GM21526 (cell line): Measurements from ENCODE around the gene MNT.
"Not testable (repeated sequence)": the region's sequence is repeated elsewhere in the genome, so short reads cannot be mapped to it uniquely, and the experiment has no call there.

Experiments used
- ATAC-seq: cut with Tn5 transposase; IDR thresholded peaks from one replicate; pipeline ENCODE4 v1.9.1; 2021; ENCODE audit warnings: moderate library complexity; ENCODE audit not compliant: unreplicated experiment, low FRiP score

MNT gene, protein sequence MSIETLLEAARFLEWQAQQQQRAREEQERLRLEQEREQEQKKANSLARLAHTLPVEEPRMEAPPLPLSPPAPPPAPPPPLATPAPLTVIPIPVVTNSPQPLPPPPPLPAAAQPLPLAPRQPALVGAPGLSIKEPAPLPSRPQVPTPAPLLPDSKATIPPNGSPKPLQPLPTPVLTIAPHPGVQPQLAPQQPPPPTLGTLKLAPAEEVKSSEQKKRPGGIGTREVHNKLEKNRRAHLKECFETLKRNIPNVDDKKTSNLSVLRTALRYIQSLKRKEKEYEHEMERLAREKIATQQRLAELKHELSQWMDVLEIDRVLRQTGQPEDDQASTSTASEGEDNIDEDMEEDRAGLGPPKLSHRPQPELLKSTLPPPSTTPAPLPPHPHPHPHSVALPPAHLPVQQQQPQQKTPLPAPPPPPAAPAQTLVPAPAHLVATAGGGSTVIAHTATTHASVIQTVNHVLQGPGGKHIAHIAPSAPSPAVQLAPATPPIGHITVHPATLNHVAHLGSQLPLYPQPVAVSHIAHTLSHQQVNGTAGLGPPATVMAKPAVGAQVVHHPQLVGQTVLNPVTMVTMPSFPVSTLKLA

DNA sequence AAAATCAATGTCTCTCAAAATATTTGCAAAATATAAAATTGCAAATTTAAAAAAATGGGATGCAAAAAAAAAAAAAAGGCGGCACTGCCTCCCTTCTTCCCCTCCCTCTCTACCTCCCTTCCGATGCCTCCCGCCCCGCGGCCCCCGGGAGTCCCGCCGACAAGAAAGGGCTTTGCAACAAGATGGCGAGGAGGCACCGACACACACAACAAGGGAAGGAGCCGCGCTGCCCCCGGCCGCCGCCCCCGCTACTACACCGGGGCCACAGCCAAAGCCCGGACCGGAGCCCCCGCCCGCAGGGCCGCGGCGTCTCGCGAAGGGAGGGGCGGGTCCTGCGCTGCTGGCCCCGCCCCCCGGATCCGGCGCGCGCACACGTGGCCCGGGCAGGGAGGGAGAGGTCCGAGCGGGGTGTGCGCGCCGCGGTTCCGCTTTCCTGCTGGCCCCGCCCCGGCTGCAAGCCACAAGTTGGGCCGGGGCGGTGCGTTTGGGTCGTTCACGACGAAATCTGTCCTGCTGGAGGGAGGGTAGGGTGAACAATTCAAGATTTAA lies at the start of gene MNT:
TSS of gene MNT (minus strand) at position 184 of the 549 bp plus-strand sequence. CDS start 348 bp downstream, outside the sequence.
- peak; percentile 32 for ATAC-seq

DNA sequence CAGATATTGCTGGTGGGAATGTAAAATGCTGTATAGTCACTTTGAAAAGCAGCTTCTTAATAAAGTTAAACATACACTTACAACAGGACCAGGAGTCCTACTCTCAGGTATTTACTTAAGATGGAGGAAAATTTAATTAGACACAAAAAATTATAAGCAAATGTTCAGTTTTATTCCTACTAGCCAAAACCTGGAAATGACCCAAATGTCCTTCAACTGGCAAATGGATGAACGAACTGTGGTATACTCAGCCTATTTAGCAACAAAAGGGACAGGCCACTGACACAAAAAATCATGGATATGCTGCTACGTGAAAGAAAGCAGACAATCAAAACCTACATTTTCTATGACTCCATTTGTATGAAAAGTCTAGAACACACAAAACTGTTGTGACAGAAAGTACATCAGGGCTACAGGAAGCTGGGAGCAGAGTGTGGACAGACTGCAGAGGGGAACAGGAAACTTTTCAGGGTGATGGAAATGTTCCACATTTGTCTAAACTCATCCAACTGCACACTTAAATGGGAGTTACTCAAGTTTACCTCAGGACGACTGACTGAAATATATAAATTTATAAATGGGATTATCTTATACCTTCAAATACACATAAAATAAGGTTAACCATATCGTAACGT lies 49.3 kb upstream of the MNT start:
- no peak for ATAC-seq

DNA sequence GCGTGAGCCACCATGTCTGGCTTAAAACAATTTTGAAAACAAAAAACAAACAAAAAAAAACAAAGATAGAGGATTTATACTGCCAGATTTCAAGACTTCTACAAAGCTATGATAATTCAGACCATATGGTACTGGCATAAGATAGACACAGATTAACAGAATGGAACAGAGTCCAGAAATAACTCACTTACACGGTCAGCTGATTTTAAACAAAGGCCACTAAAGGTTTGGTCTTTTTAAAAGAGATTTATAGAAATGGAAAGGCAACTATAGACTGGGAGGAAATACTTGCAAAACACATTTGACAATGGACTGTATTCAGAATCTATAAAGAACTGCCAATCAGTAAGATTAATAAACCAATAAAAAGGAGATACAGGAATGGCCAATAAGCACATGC lies 48.6 kb upstream of the MNT start:
- ATAC-seq, result no peak

DNA sequence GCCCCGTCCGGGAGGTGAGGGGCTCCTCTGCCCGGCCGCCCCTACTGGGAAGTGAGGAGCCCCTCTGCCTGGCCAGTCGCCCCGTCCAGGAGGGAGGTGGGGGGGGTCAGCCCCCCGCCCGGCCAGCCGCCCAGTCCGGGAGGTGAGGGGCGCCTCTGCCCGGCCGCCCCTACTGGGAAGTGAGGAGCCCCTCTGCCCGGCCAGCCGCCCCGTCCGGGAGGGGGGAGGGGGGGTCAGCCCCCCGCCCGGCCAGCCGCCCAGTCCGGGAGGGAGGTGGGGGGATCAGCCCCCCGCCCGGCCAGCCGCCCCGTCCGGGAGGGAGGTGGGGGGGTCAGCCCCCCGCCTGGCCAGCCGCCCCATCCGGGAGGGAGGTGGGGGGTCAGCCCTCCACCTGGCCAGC lies 46.6 kb upstream of the MNT start:
- ATAC-seq, result not testable (repeated sequence)

DNA sequence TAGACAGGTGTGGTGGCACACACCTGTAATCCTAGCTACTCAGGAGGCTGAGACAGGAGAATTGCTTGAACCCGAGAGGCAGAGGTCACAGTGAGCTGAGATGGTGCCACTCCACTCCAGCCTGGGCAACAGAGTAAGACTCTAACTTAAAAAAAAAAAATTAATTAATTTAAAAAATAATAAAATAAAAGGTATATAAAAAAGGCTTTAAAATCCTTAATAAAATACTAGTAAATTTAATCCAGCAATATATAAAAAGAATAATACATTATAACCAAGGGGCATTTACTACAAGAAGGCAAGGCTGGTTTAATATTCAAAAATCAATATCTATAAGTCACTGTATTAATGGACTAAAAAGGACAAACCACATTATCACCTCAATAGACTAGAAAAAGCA lies 44.8 kb upstream of the MNT start:
- ATAC-seq, result no peak

DNA sequence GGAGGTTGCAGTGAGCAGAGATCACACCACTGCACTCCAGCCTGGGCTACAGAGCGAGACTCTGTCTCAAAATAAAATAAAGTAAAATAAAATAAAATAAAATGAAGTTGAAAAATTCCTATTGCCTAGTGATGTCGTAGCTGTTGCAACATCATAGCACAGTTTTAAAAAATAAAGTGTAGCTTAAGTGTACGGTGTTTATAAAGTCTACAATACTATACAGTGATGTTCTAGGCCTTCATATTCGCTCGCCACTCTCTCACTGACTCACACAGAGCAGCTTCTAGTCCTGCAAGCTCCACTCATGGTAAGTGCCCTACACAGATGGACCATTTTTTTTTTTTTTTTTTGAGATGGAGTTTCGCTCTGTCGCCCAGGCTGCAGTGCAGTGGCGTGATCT lies 43.5 kb upstream of the MNT start:
- no peak for ATAC-seq

DNA sequence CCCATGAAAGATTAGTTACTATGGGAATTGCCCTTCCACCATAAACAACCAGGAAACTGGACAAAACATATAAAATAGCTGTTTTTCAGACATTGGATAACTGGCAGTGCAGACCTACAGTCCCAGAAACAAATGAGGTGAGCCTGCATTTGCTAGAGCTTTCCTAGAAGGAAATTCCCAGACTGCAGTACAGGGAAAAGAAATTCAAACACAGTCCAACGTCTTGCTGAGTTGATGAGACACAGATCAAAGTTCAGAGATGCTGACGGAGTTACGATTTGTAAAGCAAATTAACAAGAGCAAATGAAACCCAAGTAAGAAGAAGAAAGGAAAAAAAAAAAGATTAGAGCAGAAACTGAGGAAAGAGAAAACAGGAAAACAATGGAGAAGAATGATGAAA lies 41.3 kb upstream of the MNT start:
- ATAC-seq, result no peak

DNA sequence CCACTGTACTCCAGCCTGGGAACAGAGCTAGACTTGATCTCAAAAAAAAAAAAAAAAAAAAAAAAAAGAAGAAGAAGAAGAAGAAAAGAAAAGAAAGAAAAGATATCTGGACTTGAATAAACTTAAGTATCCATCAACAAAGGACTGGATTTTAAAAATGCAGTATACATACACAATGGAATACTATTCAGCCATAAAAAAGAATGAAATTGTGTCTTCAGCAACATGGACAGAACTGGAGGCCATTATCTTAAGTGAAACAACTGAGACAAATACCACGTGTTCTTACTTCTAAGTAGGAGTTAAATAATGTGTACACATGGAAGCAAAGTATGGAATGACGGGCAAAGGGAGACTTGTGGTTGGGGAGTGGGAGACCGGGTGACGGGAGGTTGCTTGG lies 40.1 kb upstream of the MNT start:
- ATAC-seq, result no peak

DNA sequence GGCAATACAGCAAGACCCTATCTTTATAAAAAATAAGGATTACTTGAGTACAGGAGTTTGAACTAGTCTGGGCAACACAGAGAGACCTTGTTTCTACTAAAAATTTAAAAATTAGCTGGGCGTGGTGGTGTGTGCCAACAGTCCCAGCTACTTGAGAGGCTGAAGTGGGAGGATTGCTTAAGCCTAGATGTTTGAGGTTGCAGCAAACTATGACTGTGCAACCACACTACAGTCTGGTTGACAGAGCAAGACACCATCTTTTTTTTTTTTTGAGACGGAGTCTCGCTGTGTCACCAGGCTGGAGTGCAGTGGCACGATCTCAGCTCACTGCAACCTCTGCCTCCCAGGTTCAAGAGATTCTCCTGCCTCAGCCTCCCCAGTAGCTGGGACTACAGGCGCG lies 39.1 kb upstream of the MNT start:
- ATAC-seq, result not testable (repeated sequence)

DNA sequence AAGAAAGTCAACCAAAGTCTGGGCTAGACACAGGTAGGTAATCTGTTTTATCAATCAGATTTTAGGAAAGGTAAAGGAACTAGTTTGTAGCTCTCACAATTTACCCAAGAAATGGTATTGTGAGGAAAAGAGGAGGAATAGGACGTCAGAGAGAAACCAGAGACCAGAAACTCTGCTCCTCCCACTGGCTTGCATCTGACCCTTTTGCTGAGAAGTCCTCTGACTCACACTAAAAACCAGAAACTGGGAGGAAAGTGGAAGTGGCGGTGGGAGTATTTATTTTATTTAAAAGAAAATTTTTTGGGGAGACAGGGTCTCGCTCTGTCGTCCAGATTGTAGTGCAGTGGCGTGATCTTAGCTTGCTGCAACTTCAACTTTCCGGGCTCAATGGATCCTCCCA lies 38.0 kb upstream of the MNT start:
- ATAC-seq, result no peak

DNA sequence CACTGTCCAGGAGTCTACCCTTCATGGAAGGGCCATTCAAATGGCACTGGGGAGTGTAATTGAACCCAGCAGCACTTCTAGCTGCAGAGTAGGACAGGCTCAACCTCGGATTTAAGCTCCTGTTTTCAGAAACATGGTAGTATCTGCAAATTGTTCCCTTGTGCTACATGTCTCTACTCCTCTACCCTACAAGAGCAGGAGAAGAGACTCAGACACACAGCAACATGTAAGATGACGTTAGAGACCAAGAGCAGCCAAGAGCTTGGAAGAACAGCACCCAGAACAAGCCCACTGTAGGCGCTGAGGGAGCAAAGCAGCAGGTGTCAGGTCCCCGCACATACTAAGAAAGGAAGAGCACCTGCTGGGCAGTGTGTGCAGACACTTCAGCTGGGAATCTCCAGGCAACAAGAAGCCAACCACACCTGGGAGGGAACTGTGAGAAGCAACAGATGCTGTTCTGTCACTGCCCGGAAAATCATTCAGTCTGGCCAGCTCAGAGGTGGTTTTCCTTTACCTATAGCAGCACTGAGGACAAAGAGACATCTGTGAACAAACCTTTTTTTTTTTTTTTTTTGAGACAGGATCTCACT lies 35.6 kb upstream of the MNT start:
- no peak for ATAC-seq

DNA sequence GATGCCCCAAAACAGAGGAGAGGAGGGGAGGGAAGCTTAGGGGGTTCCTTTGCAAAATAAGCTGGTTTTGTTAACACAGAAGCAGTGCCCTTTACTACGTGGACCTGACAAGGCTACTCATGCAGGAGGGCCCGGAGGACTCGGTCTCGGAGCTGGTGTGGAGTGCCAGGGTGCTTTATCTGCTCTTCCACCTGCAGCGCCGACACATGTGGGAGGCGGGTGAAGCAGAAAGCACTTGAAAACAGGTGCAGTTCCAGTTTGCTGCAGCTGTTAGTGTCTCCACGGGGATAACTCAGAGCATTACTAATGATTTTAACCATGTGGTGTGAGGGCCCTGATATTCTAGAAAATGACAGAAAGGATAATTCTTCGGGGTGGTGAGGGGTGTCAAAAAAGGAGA lies 35.0 kb upstream of the MNT start:
- no peak for ATAC-seq

DNA sequence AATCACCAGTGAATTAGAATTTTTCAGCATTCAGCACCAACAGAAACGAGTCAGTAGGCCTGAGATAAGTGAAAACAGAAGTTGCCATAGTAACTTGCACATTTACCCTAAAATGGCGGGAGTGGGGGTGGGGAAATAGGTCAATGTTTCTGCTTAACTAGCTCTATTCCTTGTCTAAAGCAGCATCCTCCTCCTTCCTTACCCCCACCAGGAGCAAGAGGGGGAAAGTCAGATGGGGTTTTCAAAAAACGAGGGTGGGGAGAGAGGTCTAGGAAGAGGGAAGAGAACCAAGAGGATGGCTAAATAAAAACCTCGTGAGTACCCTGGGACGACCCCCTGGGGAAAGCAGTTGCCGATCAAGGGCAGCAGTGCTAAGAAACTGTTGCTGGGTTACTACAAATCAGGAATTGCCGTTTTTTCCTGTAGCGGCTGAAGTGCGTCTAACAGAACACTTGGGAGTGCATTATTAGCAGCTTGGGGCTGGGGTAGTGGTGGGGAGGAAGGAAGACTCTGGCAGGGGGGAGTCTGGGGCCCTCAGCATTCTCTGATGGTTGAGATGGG lies 34.4 kb upstream of the MNT start:
- ATAC-seq, result no peak

DNA sequence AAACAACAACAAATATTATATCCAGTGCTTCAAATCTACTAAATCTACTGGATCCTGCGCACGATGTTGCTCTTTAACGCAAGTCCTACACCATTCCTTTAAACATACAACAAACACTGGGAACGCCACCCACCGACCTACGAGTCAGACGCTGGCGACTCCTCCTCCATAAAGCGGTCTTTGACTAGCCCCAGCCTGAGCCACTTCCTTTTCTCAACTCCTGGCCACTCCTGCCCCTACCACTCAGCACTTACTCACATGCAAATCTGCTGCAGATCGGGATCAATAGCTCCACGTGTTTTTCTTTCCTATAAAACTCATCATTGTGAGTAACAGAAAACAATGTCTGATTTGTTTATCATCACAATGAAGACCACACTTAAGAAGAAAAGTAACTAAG lies 32.8 kb upstream of the MNT start:
- ATAC-seq, result no peak

DNA sequence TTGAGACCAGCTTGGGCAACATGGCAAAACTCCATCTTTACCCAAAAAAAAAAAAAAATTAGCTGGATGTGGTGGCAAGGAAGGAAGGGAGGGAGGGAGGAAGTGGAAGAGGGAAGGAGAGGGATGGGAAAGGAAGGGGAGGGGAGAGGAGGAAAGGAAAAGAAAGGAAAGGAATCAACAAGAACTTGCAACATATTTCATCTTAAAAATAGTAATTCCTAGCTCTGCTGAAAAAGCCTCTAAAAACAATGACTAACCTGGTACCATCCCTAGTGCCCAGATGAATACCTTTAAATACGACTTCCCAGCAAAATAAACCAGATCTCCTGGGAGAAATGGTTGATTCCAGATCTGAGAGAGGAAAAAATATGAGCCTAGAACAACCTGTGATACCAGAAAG lies 27.1 kb upstream of the MNT start:
- no peak for ATAC-seq

DNA sequence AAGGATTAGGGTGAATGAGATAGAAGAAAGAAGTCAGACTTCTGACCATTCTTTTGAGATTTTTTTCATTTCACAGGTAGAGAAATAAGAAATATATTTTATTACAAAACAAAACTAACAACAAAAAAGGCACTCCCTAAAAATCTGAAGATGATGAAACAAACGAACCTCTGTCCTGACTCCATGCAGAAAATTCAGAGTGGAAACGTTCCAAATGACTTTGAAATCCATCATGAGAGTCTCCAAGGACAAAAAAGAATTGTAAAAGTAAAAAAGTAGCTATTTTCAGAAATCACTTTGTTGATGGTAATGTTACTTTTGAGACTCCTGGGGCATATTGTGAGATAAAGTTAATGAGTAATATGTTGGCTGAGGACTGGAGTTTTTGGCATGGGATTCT lies 26.4 kb upstream of the MNT start:
- ATAC-seq, result no peak

DNA sequence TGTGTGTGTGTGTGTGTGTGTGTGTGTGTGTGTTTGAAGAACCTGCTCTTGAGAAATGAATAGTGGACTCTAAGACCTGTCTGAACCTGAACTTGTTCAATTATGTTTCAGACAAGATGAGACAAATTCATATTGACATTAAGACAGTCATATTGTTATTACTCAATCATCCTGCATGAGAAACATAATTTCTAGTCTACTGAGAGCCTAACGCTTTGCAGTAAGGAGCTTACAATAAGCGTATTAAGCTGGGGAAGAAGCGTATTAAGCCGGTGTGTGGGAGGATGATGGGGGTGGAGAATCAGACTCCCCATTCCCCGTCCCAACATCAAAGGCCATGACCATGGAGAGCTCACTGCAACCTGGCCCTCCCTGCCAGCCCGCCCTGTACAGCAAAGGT lies 22.4 kb upstream of the MNT start:
- no peak for ATAC-seq

DNA sequence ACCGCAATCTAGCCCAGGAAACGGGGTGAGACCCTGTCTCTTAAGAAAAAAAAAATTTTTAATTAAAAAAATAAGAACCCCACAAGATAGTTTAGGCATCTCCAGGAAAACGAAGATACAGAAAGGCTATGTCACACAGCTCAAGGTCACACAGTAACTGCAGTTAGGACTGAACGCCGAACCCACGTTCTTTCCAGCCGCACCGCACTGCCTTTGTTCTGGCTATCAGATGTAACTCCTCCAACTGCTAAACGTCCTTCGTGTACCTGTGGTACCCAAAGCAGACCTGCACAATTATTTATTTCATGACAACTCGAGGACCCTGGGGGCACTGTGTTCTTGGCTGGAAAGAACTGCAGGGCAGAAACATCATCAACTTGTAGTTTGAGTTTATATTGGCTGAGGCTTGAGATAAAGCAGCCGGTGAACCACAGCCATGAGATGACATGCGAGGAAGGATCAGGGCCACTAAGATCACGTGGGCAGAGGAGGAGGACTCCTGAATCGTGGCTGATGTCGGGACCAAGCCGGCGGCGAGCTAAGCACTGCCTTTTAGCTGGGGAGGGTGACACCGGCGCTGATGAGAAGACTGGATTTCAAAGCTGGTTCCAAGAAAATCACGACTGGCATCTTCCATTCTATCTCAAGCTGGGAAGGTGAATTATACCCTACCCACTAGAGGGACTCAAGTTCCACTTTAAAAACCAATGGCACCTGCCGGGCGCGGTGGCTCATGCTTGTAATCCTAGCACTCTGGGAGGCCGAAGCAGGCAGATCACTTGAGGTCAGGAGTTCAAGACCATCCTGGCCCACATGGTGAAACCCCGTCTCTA lies 20.7 kb upstream of the MNT start:
- no peak for ATAC-seq

DNA sequence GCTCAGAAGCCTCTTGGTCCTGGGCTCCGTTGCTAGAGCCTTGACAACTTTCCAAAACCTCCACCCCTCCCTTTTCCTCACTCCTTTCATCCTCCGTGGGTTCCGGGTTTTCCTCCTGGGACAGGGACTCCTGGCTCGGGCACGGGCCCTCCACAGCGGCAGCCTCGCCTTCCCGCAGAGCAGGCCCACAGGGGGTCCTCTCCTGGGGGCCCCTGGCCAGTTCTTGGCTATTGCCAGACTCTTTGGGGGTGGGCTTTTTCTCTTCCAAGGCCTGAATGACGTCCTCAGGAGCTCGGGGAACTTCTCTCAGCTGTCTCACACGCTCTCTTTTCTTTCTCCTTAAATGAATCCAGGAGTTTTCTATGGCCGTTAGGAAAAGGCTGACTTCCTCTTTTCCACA lies 19.3 kb upstream of the MNT start:
- ATAC-seq, result no peak

DNA sequence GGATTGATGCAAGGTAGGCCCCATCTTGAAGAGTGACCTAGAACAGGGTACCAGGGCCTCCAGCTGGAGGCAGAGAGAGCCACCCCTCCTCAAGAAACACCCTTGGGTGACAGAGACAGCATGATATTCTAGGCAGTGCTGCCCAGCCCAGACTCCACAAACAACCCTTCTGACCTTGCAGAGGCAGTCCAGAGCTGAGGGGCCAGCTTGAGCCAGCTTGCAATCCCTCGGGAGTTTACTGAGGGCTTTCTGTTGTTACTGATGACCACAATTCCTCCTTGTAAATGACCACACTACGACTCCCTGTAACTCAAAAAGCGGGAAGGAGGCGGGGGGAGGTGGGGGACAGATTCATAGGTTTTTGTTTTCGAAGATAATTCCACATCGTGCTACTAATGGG lies 18.6 kb upstream of the MNT start:
- ATAC-seq, result no peak
